ENCODE data around the gene NANOG.
"Not testable (repeated sequence)": the region's sequence is repeated elsewhere in the genome, so short reads cannot be mapped to it uniquely, and the experiment has no call there.

Gene NANOG

DNA sequence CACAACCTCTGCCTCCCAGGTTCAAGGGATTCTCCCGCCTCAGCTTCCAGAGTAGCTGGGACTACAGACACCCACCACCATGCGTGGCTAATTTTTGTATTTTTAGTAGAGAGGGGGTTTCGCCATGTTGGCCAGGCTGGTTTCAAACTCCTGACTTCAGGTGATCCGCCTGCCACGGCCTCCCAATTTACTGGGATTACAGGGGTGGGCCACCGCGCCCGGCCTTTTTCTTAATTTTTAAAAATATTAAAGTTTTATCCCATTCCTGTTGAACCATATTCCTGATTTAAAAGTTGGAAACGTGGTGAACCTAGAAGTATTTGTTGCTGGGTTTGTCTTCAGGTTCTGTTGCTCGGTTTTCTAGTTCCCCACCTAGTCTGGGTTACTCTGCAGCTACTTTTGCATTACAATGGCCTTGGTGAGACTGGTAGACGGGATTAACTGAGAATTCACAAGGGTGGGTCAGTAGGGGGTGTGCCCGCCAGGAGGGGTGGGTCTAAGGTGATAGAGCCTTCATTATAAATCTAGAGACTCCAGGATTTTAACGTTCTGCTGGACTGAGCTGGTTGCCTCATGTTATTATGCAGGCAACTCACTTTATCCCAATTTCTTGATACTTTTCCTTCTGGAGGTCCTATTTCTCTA is at the start of gene NANOG:
TSS of gene NANOG (plus strand) at position 519 of the 645 bp plus-strand sequence. CDS start 213 bp downstream, outside the sequence.
- H3K27me3 Mint-ChIP-seq, result peaks cover 36% of the 10 kb centered on the region
- not testable (repeated sequence) for H3K4me1 Mint-ChIP-seq; ATAC-seq (replicated peaks; ENCODE audit: extremely low read depth, poor library complexity, severe bottlenecking); H3K9me3 Mint-ChIP-seq; DNase-seq (ENCODE audit: low spot score in 2 of 2); H3K4me3 Mint-ChIP-seq; H3K27ac Mint-ChIP-seq (ENCODE audit: low read depth); H3K36me3 Mint-ChIP-seq (ENCODE audit: insufficient read depth)

DNA sequence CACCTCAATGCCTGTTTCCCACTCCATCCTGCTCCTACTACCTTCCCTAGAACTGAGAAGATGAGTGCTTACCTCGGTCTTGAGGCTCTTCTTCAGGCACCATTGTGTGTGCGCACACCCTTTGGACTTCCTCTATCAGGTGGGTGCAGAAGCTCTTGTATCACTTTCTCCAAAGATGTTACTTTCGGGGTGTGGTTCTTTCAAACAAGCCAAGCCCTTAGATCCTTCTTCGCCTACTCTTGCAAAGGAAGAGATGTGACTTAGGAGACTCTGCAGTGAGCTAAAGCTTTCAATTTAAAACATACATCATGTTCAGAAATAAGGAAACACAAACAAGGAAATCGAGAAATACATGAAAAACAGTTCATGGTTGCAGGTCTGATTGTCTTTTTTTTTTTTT is 42.0 kb upstream of the NANOG start, which contains the start of gene CLEC4C:
TSS of gene CLEC4C (minus strand) at position 130 of the 400 bp plus-strand sequence. CDS start at position 103, 27 bp downstream.
- DNase-seq (ENCODE audit: low spot score in 2 of 2) (no peak), ATAC-seq (replicated peaks; ENCODE audit: extremely low read depth, poor library complexity, severe bottlenecking) (no peak)
- Mint-ChIP-seq H3K27ac (ENCODE audit: low read depth) (no peak within 1 kb of the TSS), H3K4me3 (no peak within 1 kb of the TSS), H3K36me3 (ENCODE audit: insufficient read depth) (peaks cover 3% of the 10 kb centered on the region), H3K9me3 (no peaks in the 10 kb centered on the region), H3K27me3 (no peaks in the 10 kb centered on the region), H3K4me1 (peaks cover 5% of the 10 kb centered on the region)

DNA sequence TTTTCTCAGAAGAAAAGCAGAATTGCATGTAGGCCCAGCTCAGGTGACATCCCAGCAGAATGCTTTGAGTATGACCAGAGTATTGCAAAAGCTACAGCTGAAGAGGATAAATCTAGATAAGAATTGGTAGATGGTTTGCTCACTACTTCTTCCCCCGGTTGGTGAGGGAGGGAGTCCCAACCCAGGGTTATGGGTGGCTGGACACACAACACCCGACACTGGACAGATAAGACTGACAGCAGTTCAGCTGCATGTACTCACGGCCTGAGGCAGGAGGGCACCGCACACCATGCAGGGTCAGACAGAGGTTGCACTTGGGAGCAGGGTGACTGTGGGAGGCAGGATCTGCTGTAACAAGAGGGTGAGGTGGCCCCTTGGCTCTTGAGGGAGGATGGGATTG is 40.4 kb upstream of the NANOG start:
- Mint-ChIP-seq H3K27me3 (no peaks in the 10 kb centered on the region), H3K9me3 (no peaks in the 10 kb centered on the region), H3K4me1 (peaks cover 11% of the 10 kb centered on the region), H3K27ac (ENCODE audit: low read depth) (no peak overlapping the region), H3K36me3 (ENCODE audit: insufficient read depth) (peaks cover 3% of the 10 kb centered on the region), H3K4me3 (no peak overlapping the region)
- ATAC-seq (replicated peaks; ENCODE audit: extremely low read depth, poor library complexity, severe bottlenecking) (no peak), DNase-seq (ENCODE audit: low spot score in 2 of 2) (no peak)

DNA sequence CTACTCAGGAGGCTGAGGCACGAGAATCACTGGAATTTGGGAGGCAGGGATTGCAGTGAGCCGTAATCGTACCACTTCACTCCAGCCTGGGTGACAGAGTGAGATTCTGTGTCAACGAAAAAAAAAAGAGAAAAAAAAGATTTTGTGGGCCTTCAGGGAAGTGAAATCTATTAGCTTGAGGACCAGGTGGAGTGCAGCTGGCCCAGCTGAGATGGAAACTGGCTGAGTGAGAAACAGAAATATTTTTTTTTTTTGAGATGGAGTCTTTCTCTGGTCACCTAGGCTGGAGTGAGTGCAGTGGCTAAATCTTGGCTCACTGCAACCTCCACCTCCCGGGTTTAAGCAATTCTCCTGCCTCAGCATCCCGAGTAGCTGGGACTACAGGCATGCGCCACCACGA is 39.8 kb upstream of the NANOG start:
- Mint-ChIP-seq H3K4me3 (no peak overlapping the region), H3K4me1 (peaks cover 11% of the 10 kb centered on the region), H3K9me3 (no peaks in the 10 kb centered on the region), H3K36me3 (ENCODE audit: insufficient read depth) (peaks cover 3% of the 10 kb centered on the region), H3K27me3 (no peaks in the 10 kb centered on the region), H3K27ac (ENCODE audit: low read depth) (no peak overlapping the region)
- DNase-seq (ENCODE audit: low spot score in 2 of 2) (no peak), ATAC-seq (replicated peaks; ENCODE audit: extremely low read depth, poor library complexity, severe bottlenecking) (no peak)

DNA sequence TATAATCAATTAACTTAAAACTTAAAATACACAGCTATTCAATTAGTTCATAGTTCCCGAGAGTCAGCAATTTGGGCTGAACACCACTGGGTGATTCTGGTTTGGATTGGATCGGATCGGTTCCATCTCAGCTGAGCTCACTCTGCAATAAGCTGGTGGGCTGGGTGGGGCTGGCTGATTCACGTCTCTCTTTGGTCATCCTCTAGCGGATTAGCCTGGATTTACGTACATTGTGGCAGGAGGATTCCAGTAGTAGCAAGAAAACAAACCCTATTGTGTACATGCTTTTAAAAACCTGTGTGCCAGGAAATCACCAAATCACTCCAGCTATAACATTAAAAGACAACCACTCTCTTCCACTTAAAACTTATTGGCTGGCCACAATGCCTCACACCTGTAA is 38.9 kb upstream of the NANOG start:
- Mint-ChIP-seq H3K9me3 (no peaks in the 10 kb centered on the region), H3K4me1 (peaks cover 12% of the 10 kb centered on the region), H3K27me3 (no peaks in the 10 kb centered on the region), H3K4me3 (peak overlapping the region; percentile 57), H3K36me3 (ENCODE audit: insufficient read depth) (peaks cover 3% of the 10 kb centered on the region), H3K27ac (ENCODE audit: low read depth) (no peak overlapping the region)
- ATAC-seq (replicated peaks; ENCODE audit: extremely low read depth, poor library complexity, severe bottlenecking), result no peak
- no peak for DNase-seq (ENCODE audit: low spot score in 2 of 2)

DNA sequence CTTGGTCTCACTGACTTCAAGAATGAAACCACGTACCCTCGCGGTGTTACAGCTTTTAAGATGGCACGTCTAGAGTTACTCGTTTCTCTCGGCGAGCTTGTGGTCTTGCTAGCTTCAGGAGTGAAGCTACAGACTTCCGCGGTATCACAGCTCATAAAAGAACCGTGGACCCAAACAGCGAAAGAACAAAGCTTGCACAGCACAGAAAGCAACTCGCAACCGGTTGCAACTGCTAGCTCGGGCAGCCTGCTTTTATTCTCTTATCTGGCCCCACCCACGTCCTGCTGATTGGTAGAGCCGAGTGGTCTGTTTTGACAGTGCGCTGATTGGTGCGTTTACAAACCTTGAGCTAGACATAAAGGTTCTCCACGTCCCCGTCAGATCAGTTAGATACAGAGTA is 37.8 kb upstream of the NANOG start:
- H3K4me3 Mint-ChIP-seq, result peak overlapping the region; percentile 57
- peak; percentile 65 for ATAC-seq (replicated peaks; ENCODE audit: extremely low read depth, poor library complexity, severe bottlenecking)
- no peaks in the 10 kb centered on the region for H3K9me3 Mint-ChIP-seq

DNA sequence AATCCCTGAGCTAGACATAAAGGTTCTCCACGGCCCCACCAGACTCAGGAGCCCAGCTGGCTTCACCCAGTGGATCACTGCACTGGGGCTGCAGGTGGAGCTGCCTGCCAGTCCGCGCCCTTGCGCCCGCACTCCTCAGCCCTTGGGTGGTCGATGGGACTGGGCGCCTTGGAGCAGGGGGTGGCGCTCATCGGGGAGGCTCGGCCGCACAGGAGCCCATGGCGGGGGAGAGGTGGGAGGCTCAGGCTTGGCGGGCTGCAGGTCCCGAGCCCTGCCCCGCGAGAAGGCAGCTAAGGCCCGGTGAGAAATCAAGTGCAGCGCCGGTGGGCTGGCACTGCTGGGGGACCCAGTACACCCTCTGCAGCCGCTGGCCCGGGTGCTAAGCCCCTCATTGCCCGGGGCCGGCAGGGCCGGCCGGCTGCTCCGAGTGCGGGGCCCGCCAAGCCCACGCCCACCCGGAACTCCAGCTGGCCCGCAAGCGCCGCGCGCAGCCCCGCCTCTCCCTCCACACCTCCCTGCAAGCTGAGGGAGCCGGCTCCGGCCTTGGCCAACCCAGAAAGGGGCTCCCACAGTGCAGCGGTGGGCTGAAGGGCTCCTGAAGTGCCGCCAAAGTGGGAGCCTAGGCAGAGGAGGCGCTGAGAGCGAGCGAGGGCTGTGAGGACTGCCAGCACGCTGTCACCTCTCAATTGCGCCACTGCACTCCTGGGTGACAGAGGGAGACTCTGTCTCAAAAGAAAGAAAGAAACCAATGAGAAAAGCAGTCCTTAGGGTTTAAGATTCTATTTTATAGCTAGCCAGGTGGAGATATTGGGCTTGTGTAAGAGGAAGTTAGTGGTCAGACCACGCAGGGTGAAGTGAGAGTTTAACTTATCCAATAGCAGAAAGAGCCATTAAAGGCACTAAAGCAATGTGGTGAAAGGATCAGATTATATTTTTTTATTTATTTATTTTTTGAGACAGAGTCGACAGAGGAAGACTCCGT is 37.0 kb upstream of the NANOG start:
- not testable (repeated sequence) for H3K36me3 Mint-ChIP-seq (ENCODE audit: insufficient read depth); H3K27me3 Mint-ChIP-seq; H3K9me3 Mint-ChIP-seq; DNase-seq (ENCODE audit: low spot score in 2 of 2)
- Mint-ChIP-seq H3K4me3 (peak overlapping the region; percentile 57), H3K4me1 (peaks cover 21% of the 10 kb centered on the region), H3K27ac (ENCODE audit: low read depth) (peak overlapping the region; percentile 72)
- peak; percentile 56 for ATAC-seq (replicated peaks; ENCODE audit: extremely low read depth, poor library complexity, severe bottlenecking)

More for the DNA sequence above, 37.8 kb upstream of the NANOG start:
- H3K27me3 Mint-ChIP-seq, result no peaks in the 10 kb centered on the region
- H3K4me1 Mint-ChIP-seq, result peaks cover 21% of the 10 kb centered on the region
- peaks cover 3% of the 10 kb centered on the region for H3K36me3 Mint-ChIP-seq (ENCODE audit: insufficient read depth)
- H3K27ac Mint-ChIP-seq (ENCODE audit: low read depth), result peak overlapping the region; percentile 72
- DNase-seq (ENCODE audit: low spot score in 2 of 2), result peak in 1 of 2 donors; percentile 12

DNA sequence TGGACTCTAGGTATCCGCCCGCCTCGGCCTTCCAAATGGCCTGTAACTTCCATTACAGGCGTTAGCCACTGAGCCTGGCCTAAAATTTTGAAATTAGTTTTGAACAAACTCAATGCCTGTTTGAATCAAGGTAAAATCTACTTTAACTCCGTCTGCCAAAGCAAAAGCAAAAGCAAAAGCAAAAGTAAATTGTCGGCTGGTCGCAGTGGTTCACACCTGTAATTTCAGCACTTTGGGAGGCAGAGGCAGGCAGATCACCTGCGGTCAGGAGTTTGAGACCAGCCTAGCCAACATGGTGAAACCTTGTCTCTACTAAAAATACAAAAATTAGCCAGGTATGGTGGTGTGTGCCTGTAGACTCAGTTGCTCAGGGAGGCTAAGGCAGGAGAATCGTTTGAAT is 33.5 kb upstream of the NANOG start:
- ATAC-seq (replicated peaks; ENCODE audit: extremely low read depth, poor library complexity, severe bottlenecking) (peak; percentile 44), DNase-seq (ENCODE audit: low spot score in 2 of 2) (peak in 1 of 2 donors; percentile 22)
- H3K9me3 Mint-ChIP-seq; H3K36me3 Mint-ChIP-seq (ENCODE audit: insufficient read depth); H3K27me3 Mint-ChIP-seq: not testable (repeated sequence)
- Mint-ChIP-seq H3K27ac (ENCODE audit: low read depth) (peak overlapping the region; percentile 75), H3K4me1 (peaks cover 21% of the 10 kb centered on the region), H3K4me3 (peak overlapping the region; percentile 66)

DNA sequence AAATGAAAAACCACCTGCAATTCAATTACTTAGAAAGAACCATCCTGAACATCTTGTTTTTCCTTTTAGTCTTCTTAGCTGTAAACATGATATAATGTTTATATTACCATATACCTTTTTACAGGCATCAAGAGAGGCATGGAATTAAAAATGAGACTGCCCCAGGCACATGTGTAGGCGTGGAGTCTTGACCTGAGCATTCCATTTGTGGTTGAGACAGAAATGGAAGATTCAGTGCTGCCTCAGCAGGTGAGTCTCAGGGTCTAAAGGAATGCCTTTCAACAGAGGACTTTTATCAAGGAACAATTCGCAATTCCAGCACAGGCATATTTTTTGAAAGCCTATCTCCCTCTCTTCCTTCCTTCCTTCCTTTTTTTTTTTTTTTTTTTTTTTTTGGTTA is 32.2 kb upstream of the NANOG start:
- Mint-ChIP-seq H3K9me3 (no peaks in the 10 kb centered on the region), H3K27me3 (no peaks in the 10 kb centered on the region), H3K4me1 (peaks cover 16% of the 10 kb centered on the region), H3K36me3 (ENCODE audit: insufficient read depth) (no peaks in the 10 kb centered on the region), H3K4me3 (no peak overlapping the region), H3K27ac (ENCODE audit: low read depth) (no peak overlapping the region)
- ATAC-seq (replicated peaks; ENCODE audit: extremely low read depth, poor library complexity, severe bottlenecking), result no peak
- DNase-seq (ENCODE audit: low spot score in 2 of 2), result no peak

DNA sequence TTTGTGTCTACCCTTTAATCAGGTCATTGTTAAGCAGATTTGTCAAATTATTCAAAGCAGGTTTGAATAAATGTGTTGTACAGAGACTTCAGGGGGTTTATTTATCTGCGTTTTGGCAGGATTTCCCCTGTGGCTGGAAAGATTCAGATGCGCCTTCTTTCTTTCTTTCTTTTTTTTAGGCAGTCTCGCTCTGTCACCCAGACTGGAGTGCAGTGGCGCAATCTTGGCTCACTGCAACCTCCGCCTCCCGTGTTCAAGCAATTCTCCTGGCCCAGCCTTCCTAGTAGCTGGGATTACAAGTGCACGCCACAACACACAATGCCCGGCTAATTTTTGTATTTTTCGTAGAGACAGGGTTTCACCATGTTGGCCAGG is 30.4 kb upstream of the NANOG start:
- Mint-ChIP-seq H3K27ac (ENCODE audit: low read depth) (no peak overlapping the region), H3K27me3 (peaks cover 7% of the 10 kb centered on the region), H3K4me3 (no peak overlapping the region), H3K9me3 (no peaks in the 10 kb centered on the region), H3K36me3 (ENCODE audit: insufficient read depth) (no peaks in the 10 kb centered on the region), H3K4me1 (peaks cover 10% of the 10 kb centered on the region)
- no peak for DNase-seq (ENCODE audit: low spot score in 2 of 2)
- ATAC-seq (replicated peaks; ENCODE audit: extremely low read depth, poor library complexity, severe bottlenecking), result no peak

DNA sequence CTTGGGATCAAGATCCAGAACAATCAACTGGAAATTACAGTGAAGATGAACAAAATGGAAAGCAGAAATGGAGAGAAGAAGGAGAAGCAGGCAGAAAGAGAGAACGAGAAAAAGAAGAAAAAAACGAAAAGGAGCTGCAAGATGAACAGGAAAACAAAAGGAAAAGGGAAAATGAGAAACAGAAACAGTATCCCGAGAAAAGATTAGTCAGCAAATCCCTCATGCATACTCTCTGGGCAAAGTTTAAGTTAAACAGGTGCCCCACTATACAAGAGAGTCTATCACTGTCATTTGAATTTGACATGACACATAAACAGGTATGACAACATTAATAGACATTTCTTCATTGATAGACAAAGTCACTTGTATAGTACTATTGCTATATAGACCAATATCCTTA is 19.2 kb upstream of the NANOG start:
- H3K9me3 Mint-ChIP-seq, result no peaks in the 10 kb centered on the region
- no peaks in the 10 kb centered on the region for H3K4me1 Mint-ChIP-seq
- H3K27ac Mint-ChIP-seq (ENCODE audit: low read depth), result no peak overlapping the region
- ATAC-seq (replicated peaks; ENCODE audit: extremely low read depth, poor library complexity, severe bottlenecking) (no peak), DNase-seq (ENCODE audit: low spot score in 2 of 2) (no peak)
- H3K27me3 Mint-ChIP-seq, result no peaks in the 10 kb centered on the region
- H3K4me3 Mint-ChIP-seq, result no peak overlapping the region
- H3K36me3 Mint-ChIP-seq (ENCODE audit: insufficient read depth), result no peaks in the 10 kb centered on the region

DNA sequence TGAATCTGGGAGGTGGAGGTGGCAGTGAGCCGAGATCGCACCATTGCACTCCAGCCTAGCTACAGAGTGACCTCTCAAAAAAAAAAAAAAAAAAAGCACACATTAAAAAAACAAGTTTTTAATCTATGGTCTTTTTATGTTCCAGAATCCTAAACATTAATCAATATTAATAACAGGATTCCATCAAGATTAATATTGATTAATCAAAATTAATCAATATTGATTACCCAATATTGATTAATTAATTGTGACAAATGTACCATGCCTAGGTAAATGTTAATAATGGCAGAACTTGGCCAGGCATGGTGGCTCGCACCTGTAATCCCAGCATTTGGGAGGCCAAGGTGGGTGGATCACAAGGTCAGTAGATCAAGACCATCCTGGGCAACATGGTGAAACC is 7.9 kb upstream of the NANOG start:
- Mint-ChIP-seq H3K9me3 (no peaks in the 10 kb centered on the region), H3K27ac (ENCODE audit: low read depth) (no peak overlapping the region), H3K4me1 (no peaks in the 10 kb centered on the region), H3K27me3 (peaks cover 13% of the 10 kb centered on the region), H3K36me3 (ENCODE audit: insufficient read depth) (no peaks in the 10 kb centered on the region), H3K4me3 (no peak overlapping the region)
- ATAC-seq (replicated peaks; ENCODE audit: extremely low read depth, poor library complexity, severe bottlenecking) (no peak), DNase-seq (ENCODE audit: low spot score in 2 of 2) (no peak)

DNA sequence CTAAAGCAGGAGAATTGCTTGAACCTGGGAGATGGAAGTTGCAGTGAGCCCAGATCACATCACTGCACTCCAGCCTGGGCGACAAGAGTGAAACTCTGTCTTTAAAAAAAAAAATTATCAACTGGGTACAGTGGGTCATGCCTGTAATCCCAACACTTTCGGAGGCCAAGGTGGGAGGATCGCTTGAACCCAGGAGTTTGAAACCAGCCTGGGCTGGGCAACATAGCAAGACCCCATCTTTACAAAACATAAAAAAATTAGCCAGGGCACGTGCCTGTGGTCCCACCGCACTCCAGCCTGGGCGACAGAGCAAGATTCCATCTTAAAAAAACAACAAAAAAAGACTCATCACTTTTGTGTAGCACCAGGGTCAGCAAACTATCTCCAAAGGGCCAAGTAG is 7.1 kb upstream of the NANOG start:
- Mint-ChIP-seq H3K36me3 (ENCODE audit: insufficient read depth) (no peaks in the 10 kb centered on the region), H3K27me3 (peaks cover 15% of the 10 kb centered on the region), H3K4me1 (no peaks in the 10 kb centered on the region), H3K9me3 (no peaks in the 10 kb centered on the region), H3K4me3 (no peak overlapping the region), H3K27ac (ENCODE audit: low read depth) (no peak overlapping the region)
- ATAC-seq (replicated peaks; ENCODE audit: extremely low read depth, poor library complexity, severe bottlenecking) (no peak), DNase-seq (ENCODE audit: low spot score in 2 of 2) (no peak)
